IMR-90 (cell line): ENCODE results near the gene AEN. TPM values are rescaled to one million over a fixed set of nuclear protein-coding genes. Genes with fewer than 3 reads are reported as not detected.

ENCODE experiments used
- ATAC-seq: fragments of 200-7000 bp; cut with Tn5 transposase; 2 replicates; pipeline ENCODE4 v1.9.1; 2020; ENCODE audit warnings: low read depth, mild to moderate bottlenecking, moderate library complexity
- BruUV-seq: library from RNA; stranded (reverse); fragments of 400-500 nt; replicated peaks from 2 replicates; lab custom pipeline; 2021; lab: Mats Ljungman, UMichigan
- CTCF ChIA-PET: fragments of 300-600 bp; formaldehyde crosslinking; extraction: SDS; loops from one replicate; lab custom pipeline; 2021; ENCODE audit warnings: antibody characterized with exemption; lab: Yijun Ruan, JAX
- POLR2A ChIA-PET: fragments of 300-600 bp; sonication (Branson Sonifier 250); formaldehyde crosslinking; loops from one replicate; lab custom pipeline; 2022; ENCODE audit warnings: antibody characterized with exemption; ENCODE audit not compliant: unreplicated experiment; lab: Charles Lee
- DNase-seq: peaks from one replicate; pipeline ENCODE4 v3.0.0; 2013
- H2AFZ ChIP-seq: replicated peaks from 2 replicates; pipeline ENCODE3; 2013; ENCODE audit warnings: low read length, mild to moderate bottlenecking; ENCODE audit not compliant: poor library complexity
- H2AK5ac ChIP-seq: 2 replicates; pipeline ENCODE4 v1.6.1; 2013; ENCODE audit warnings: low read depth, low read length, inconsistent platforms
- H2AK9ac ChIP-seq: replicated peaks from 2 replicates; pipeline ENCODE3; 2013; ENCODE audit warnings: mild to moderate bottlenecking, low read depth, low read length, moderate library complexity; ENCODE audit not compliant: poor library complexity
- H2BK120ac ChIP-seq: 2 replicates; pipeline ENCODE4 v1.6.1; 2013; ENCODE audit warnings: low read depth, low read length, inconsistent platforms
- H2BK15ac ChIP-seq: 3 replicates; pipeline ENCODE4 v1.6.1; 2013; ENCODE audit warnings: low read depth, low read length, inconsistent platforms
- H2BK20ac ChIP-seq: 2 replicates; pipeline ENCODE4 v1.6.1; 2013; ENCODE audit warnings: low read depth, mild to moderate bottlenecking, inconsistent platforms, low read length, moderate library complexity
- H2BK5ac ChIP-seq: 2 replicates; pipeline ENCODE4 v1.6.1; 2013; ENCODE audit warnings: mild to moderate bottlenecking, low read depth, low read length, inconsistent platforms; ENCODE audit not compliant: poor library complexity, severe bottlenecking
- H3K14ac ChIP-seq: replicated peaks from 2 replicates; pipeline ENCODE4 v1.6.1; 2013; ENCODE audit warnings: low read depth, low read length, inconsistent platforms
- H3K18ac ChIP-seq: 2 replicates; pipeline ENCODE4 v1.6.1; 2013; ENCODE audit warnings: low read depth, low read length, control low read depth
- H3K23ac ChIP-seq: 2 replicates; pipeline ENCODE4 v1.6.1; 2013; ENCODE audit warnings: low read depth, low read length, inconsistent platforms
- H3K27ac ChIP-seq: 2 replicates; pipeline ENCODE4 v1.5.1; 2013; ENCODE audit warnings: mild to moderate bottlenecking, control low read depth, low read length; ENCODE audit not compliant: insufficient read depth
- H3K27me3 ChIP-seq: 2 replicates; pipeline ENCODE4 v1.6.1; 2013; ENCODE audit warnings: low read length; ENCODE audit not compliant: control insufficient read depth, insufficient read depth
- H3K36me3 ChIP-seq: 2 replicates; pipeline ENCODE4 v1.6.1; 2013; ENCODE audit warnings: low read length, mixed read lengths; ENCODE audit not compliant: control insufficient read depth, insufficient read depth
- H3K4ac ChIP-seq: 2 replicates; pipeline ENCODE4 v1.6.1; 2013; ENCODE audit warnings: low read depth, low read length, inconsistent platforms
- H3K4me1 ChIP-seq: 2 replicates; pipeline ENCODE4 v1.6.1; 2013; ENCODE audit warnings: low read length, mixed read lengths; ENCODE audit not compliant: control insufficient read depth, insufficient read depth
- H3K4me2 ChIP-seq: 2 replicates; pipeline ENCODE4 v1.6.1; 2013; ENCODE audit warnings: low read depth, mild to moderate bottlenecking, control low read depth, low read length, moderate library complexity
- H3K4me3 ChIP-seq: 2 replicates; pipeline ENCODE4 v1.5.1; 2013; ENCODE audit warnings: low read depth, mild to moderate bottlenecking, control low read depth, low read length, moderate library complexity; ENCODE audit not compliant: insufficient read depth
- H3K56ac ChIP-seq: 2 replicates; pipeline ENCODE4 v1.6.1; 2013; ENCODE audit warnings: low read length, inconsistent platforms; ENCODE audit not compliant: insufficient read depth; ENCODE audit errors: extremely low read depth
- H3K79me1 ChIP-seq, 2 experiments: 2 replicates each; pipeline ENCODE4 v1.6.1; 2013; ENCODE audit warnings: low read length in 2 of 2, inconsistent platforms in 1 of 2, low read depth in 1 of 2
- H3K9ac ChIP-seq: 2 replicates; pipeline ENCODE4 v1.6.1; 2013; ENCODE audit warnings: low read depth, low read length, control low read depth
- H3K9me1 ChIP-seq: 2 replicates; pipeline ENCODE4 v1.6.1; 2013; ENCODE audit warnings: low read length, inconsistent platforms; ENCODE audit not compliant: insufficient read depth
- H3K9me3 ChIP-seq: 2 replicates; pipeline ENCODE4 v1.6.1; 2013; ENCODE audit warnings: low read length; ENCODE audit not compliant: control insufficient read depth, insufficient read depth
- H4K20me1 ChIP-seq: 2 replicates; pipeline ENCODE4 v1.6.1; 2013; ENCODE audit warnings: low read length, inconsistent platforms; ENCODE audit not compliant: insufficient read depth
- H4K5ac ChIP-seq: 2 replicates; pipeline ENCODE4 v1.6.1; 2013; ENCODE audit warnings: mild to moderate bottlenecking, low read depth, low read length, control low read depth
- H4K8ac ChIP-seq, 2 experiments: 2 replicates each; pipeline ENCODE4 v1.6.1; 2013; ENCODE audit warnings: low read depth in 2 of 2, low read length in 2 of 2, control low read depth in 1 of 2, inconsistent platforms in 1 of 2
- H4K91ac ChIP-seq: 2 replicates; pipeline ENCODE4 v1.6.1; 2013; ENCODE audit warnings: low read depth, low read length, inconsistent platforms; ENCODE audit not compliant: insufficient read depth
- MAFK ChIP-seq: IDR thresholded peaks from 2 replicates; pipeline ENCODE4 v1.6.1; 2012; ENCODE audit warnings: low read depth, low read length, improper control_type of control experiment
- POLR2A ChIP-seq: IDR thresholded peaks from 2 replicates; pipeline ENCODE4 v1.6.1; 2012; ENCODE audit warnings: mild to moderate bottlenecking, low read depth, low read length
- RCOR1 ChIP-seq: IDR thresholded peaks from 2 replicates; pipeline ENCODE4 v1.6.1; 2012; ENCODE audit warnings: mild to moderate bottlenecking, low read length, improper control_type of control experiment; ENCODE audit not compliant: insufficient replicate concordance
- SMC3 ChIP-seq: fragments of 150-350 bp; IDR thresholded peaks from 2 replicates; pipeline ENCODE4 v1.6.1; 2016; ENCODE audit warnings: low read depth, mild to moderate bottlenecking, antibody characterized with exemption, low read length, moderate library complexity
- WGBS, 2 experiments: methylation state at CpG; one replicate each; pipeline versions ENCODE4 v1.1.5 to v1.1.7; 2013; ENCODE audit warnings: missing lambda C conversion rate in 2 of 2; ENCODE audit not compliant: insufficient read length in 1 of 2; ENCODE audit errors: extremely low coverage in 2 of 2; 5-methylcytosine and 5-hydroxymethylcytosine counted together
- dilution Hi-C: fragments of 300-500 bp; cut with HindIII; formaldehyde crosslinking; loops from one replicate; pipeline ENCODE4 v1.14.3; 2018; ENCODE audit warnings: low sequenced_read_pairs; ENCODE audit not compliant: unreplicated experiment
- in situ Hi-C: fragments of 300-500 bp; cut with MboI; formaldehyde crosslinking; loops from 3 replicates; pipeline ENCODE4 v1.14.3; 2019; ENCODE audit warnings: low sequenced_read_pairs, inconsistent platforms, mixed read lengths
- intact Hi-C: fragments of 100-400 bp; cut with micrococcal nuclease; formaldehyde crosslinking; loops from 2 replicates; pipeline ENCODE4 v1.10.0; 2022
- polyA plus RNA-seq, 3 experiments: library from polyadenylated mRNA; depleted of rRNA; stranded (reverse); fragments of >200 nt; gene quantifications; 2 replicates each; pipeline ENCODE4 v1.2.3, GENCODE V29; 2012; ENCODE audit warnings: low replicate concordance in 1 of 3
- total RNA-seq: library from RNA; depleted of rRNA; stranded (reverse); fragments of >200 nt; gene quantifications from 2 replicates; pipeline ENCODE4 v1.2.3, GENCODE V29; 2012
- TF ChIP-seq, protein P1 (sequence below): conservative IDR thresholded peaks from 2 replicates; pipeline ENCODE4 v1.5.1; 2012; ENCODE audit warnings: mild to moderate bottlenecking, low read depth, low read length, improper control_type of control experiment
- TF ChIP-seq, protein P2 (sequence below): fragments of 150-350 bp; IDR thresholded peaks from 2 replicates; pipeline ENCODE4 v1.6.1; 2017; ENCODE audit warnings: mild to moderate bottlenecking, antibody characterized with exemption, low read length, low read depth

The AEN gene
- total and polyA plus RNA-seq, 2 of the 4 experiments (the other 2 are of a cell fraction) = 48.6 to 85.5 TPM

DNA sequence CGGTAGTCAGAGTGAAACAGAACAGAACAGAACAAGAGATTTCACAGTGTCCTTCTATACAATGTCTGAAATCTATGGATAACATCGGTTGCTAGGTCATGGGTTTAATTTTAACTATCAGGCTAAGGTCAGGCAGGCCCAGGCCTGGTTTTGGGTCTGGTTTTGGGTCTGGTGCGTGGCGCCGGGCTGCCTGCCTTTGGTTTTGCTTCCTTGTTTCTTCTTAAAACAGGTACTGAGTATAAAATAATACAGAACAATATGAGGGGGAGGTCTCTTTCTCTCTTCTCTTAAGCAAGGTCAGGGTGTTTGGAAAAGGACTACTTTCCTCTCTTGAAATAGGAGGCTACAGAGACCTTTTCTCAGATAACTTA is 1.4 kb downstream of the AEN start:
- Histone ChIP-seq H3K4me3 (peak overlapping the region; percentile 73), H3K79me1 (peaks cover 3 to 39% of the 10 kb centered on the region in 2 experiments; a peak in 3 of 4 replicates)
- CTCF ChIA-PET = no interaction called here

More for the DNA sequence above, 1.4 kb downstream of the AEN start:
- Histone ChIP-seq H2AK9ac (no peak overlapping the region), H2AFZ (no peak overlapping the region), H3K14ac (peak overlapping the region; percentile 99), H3K23ac (peak overlapping the region; percentile 99), H4K8ac (peak overlapping the region in 1 of 2 experiments; percentile 43; a peak in 3 of 4 replicates), H3K9ac (peak overlapping the region; percentile 94), H2BK5ac (peak overlapping the region; percentile 96), H2BK20ac (no peak overlapping the region), H3K27me3 (no peaks in the 10 kb centered on the region), H3K4me1 (peaks cover 21% of the 10 kb centered on the region), H4K5ac (no peak overlapping the region), H3K18ac (no peak overlapping the region; the same call in 1 of the 2 replicates), H2AK5ac (0 out of 2 replicates have a peak overlapping the region, but pooled peaks have one; percentile 98), H2BK15ac (no peak overlapping the region), H3K9me3 (no peaks in the 10 kb centered on the region), H3K4ac (peak overlapping the region; percentile 94; the same call in 1 of the 2 replicates), H3K27ac (peak overlapping the region; percentile 91), H4K20me1 (peaks cover 60% of the 10 kb centered on the region), H3K36me3 (peaks cover 19% of the 10 kb centered on the region), H3K56ac (peak overlapping the region; percentile 99), H3K9me1 (peaks cover 19% of the 10 kb centered on the region), H4K91ac (no peak overlapping the region; the same call in 1 of the 2 replicates), H3K4me2 (peak overlapping the region; percentile 95), H2BK120ac (no peak overlapping the region)
- DNase-seq = no peak
- in situ Hi-C loops = no loop called here
- intact Hi-C loops = no loop called here
- no CpG with 5 or more reads among the region's 5 CpGs for WGBS, 2 experiments
- TF ChIP-seq POLR2A (peak; percentile 67), MAFK (no peak), RCOR1 (no peak), SMC3 (no peak)
- TF ChIP-seq, protein P1, sequence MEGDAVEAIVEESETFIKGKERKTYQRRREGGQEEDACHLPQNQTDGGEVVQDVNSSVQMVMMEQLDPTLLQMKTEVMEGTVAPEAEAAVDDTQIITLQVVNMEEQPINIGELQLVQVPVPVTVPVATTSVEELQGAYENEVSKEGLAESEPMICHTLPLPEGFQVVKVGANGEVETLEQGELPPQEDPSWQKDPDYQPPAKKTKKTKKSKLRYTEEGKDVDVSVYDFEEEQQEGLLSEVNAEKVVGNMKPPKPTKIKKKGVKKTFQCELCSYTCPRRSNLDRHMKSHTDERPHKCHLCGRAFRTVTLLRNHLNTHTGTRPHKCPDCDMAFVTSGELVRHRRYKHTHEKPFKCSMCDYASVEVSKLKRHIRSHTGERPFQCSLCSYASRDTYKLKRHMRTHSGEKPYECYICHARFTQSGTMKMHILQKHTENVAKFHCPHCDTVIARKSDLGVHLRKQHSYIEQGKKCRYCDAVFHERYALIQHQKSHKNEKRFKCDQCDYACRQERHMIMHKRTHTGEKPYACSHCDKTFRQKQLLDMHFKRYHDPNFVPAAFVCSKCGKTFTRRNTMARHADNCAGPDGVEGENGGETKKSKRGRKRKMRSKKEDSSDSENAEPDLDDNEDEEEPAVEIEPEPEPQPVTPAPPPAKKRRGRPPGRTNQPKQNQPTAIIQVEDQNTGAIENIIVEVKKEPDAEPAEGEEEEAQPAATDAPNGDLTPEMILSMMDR = no peak
- TF ChIP-seq, protein P2, sequence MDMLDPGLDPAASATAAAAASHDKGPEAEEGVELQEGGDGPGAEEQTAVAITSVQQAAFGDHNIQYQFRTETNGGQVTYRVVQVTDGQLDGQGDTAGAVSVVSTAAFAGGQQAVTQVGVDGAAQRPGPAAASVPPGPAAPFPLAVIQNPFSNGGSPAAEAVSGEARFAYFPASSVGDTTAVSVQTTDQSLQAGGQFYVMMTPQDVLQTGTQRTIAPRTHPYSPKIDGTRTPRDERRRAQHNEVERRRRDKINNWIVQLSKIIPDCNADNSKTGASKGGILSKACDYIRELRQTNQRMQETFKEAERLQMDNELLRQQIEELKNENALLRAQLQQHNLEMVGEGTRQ = no peak
- dilution Hi-C loops = no loop called here
- no TSS peak for BruUV-seq
- POLR2A ChIA-PET = interaction anchor here (0.6 kb wide), 1 partner anchor 16 kb away, joined by 4 read pairs; no protein-coding TSS in a partner anchor
- ATAC-seq = no peak
